Astrocyte (in vitro differentiated cells and primary cell): ENCODE results near the gene ASXL1. TPM values are rescaled to one million over a fixed set of nuclear protein-coding genes. Genes with fewer than 3 reads are reported as not detected.
A peak's percentile ranks its signal among the peaks of the same experiment; 100 is the strongest.

Experiments
- DNase-seq: peaks from one replicate; pipeline ENCODE4 v3.0.0-alpha.2; 2010; ENCODE audit warnings: low read depth
- FAIRE-seq: peaks from 2 replicates; lab custom pipeline; 2011; peaks lifted over from hg19 to GRCh38; lab: Jason Lieb, UNC
- H2AFZ ChIP-seq: 2 replicates; pipeline ENCODE4 v1.6.0; 2012; ENCODE audit warnings: low read depth, low read length, inconsistent platforms
- H3K27ac ChIP-seq: 2 replicates; pipeline ENCODE4 v1.5.1; 2011; ENCODE audit warnings: low read depth, low read length, inconsistent platforms
- H3K27me3 ChIP-seq: 2 replicates; pipeline ENCODE4 v1.6.0; 2011; ENCODE audit warnings: low read length, inconsistent platforms; ENCODE audit not compliant: insufficient read depth
- H3K36me3 ChIP-seq: 2 replicates; pipeline ENCODE4 v1.5.1; 2011; ENCODE audit warnings: low read length, inconsistent platforms; ENCODE audit not compliant: insufficient read depth
- H3K4me1 ChIP-seq: 2 replicates; pipeline ENCODE4 v1.5.1; 2011; ENCODE audit warnings: low read length, inconsistent platforms; ENCODE audit not compliant: insufficient read depth
- H3K4me2 ChIP-seq: 2 replicates; pipeline ENCODE4 v1.6.0; 2012; ENCODE audit warnings: low read length, inconsistent platforms
- H3K4me3 ChIP-seq: 2 replicates; pipeline ENCODE4 v1.5.1; 2011; ENCODE audit warnings: low read depth, mild to moderate bottlenecking, low read length, inconsistent platforms; ENCODE audit not compliant: insufficient read depth
- H3K79me2 ChIP-seq: 2 replicates; pipeline ENCODE4 v1.6.0; 2012; ENCODE audit warnings: mild to moderate bottlenecking, low read length, inconsistent platforms; ENCODE audit not compliant: insufficient read depth
- H3K9ac ChIP-seq: 2 replicates; pipeline ENCODE4 v1.6.0; 2012; ENCODE audit warnings: mild to moderate bottlenecking, low read length, inconsistent platforms
- H3K9me3 ChIP-seq: 2 replicates; pipeline ENCODE4 v1.5.1; 2012; ENCODE audit warnings: low read depth, mild to moderate bottlenecking, low read length, inconsistent platforms; ENCODE audit not compliant: insufficient read depth
- H4K20me1 ChIP-seq: 2 replicates; pipeline ENCODE4 v1.6.0; 2012; ENCODE audit warnings: low read length, inconsistent platforms; ENCODE audit not compliant: insufficient read depth
- H3K27ac Mint-ChIP-seq: one replicate; pipeline ENCODE4 v1.8.0; 2021; ENCODE audit warnings: mild to moderate bottlenecking, mixed read lengths; ENCODE audit not compliant: unreplicated experiment
- H3K27me3 Mint-ChIP-seq: one replicate; pipeline ENCODE4 v1.8.0; 2021; ENCODE audit warnings: low read depth, mixed read lengths; ENCODE audit not compliant: unreplicated experiment
- H3K36me3 Mint-ChIP-seq: one replicate; pipeline ENCODE4 v1.8.0; 2021; ENCODE audit warnings: low read depth, mixed read lengths; ENCODE audit not compliant: unreplicated experiment
- H3K4me1 Mint-ChIP-seq: one replicate; pipeline ENCODE4 v1.8.0; 2021; ENCODE audit warnings: low read depth, mixed read lengths; ENCODE audit not compliant: unreplicated experiment
- H3K4me3 Mint-ChIP-seq: one replicate; pipeline ENCODE4 v1.8.0; 2021; ENCODE audit warnings: mild to moderate bottlenecking, moderate library complexity, mixed read lengths; ENCODE audit not compliant: unreplicated experiment
- H3K9me3 Mint-ChIP-seq: one replicate; pipeline ENCODE4 v1.8.0; 2021; ENCODE audit warnings: mild to moderate bottlenecking, mixed read lengths; ENCODE audit not compliant: unreplicated experiment
- EZH2 ChIP-seq: IDR thresholded peaks from 2 replicates; pipeline ENCODE4 v1.6.1; 2012; ENCODE audit warnings: mild to moderate bottlenecking, low read length, inconsistent platforms; ENCODE audit not compliant: insufficient read depth
- total RNA-seq: library from RNA; stranded (reverse); gene quantifications from 2 replicates; pipeline ENCODE4 v1.2.1, GENCODE V29; 2021
- TF ChIP-seq, protein P1 (sequence below): IDR thresholded peaks from 2 replicates; pipeline ENCODE4 v1.5.1; 2011; ENCODE audit warnings: low read depth, mild to moderate bottlenecking, inconsistent platforms, low read length, moderate library complexity; ENCODE audit not compliant: insufficient read depth

ASXL1 gene
- total RNA-seq, 1 donor from 2014 or later, result 62.4 TPM

DNA sequence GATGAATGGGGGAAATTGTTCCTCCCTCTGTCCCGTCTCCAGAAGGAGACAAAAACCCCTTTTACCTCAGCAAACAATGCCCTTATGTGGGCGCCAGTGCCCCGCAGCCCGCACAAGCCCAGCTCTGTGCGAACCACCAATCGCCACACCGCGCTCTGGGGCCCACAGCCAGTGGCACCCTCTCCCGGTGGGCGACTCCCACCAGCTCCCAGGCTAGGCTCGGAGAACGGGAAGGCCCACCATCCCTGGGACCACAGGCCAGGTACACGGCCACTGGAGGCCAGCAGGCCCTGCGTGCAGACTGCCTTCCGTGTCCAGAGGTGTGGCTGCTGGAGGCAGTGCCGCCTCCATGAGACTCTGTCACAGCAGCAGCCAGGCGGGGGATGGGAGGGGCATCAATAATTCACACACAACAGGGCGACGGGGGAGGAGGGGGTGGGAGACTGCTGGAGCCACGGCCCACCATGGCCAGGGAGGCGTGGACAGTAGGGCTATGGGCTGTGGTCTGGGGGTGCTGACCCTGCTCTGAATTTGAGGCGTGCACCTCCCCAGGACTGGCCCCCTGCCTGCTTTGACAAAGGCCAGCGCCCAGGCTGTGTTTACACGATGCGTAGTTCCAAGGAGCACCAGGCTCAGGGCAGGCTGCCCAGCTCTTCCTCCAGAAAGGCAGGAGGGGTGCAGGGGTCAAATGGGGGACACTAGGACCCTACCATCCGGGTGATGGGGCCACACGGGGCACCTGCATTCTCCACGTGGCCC lies 105.7 kb downstream of the ASXL1 start:
- TF ChIP-seq, protein P1, sequence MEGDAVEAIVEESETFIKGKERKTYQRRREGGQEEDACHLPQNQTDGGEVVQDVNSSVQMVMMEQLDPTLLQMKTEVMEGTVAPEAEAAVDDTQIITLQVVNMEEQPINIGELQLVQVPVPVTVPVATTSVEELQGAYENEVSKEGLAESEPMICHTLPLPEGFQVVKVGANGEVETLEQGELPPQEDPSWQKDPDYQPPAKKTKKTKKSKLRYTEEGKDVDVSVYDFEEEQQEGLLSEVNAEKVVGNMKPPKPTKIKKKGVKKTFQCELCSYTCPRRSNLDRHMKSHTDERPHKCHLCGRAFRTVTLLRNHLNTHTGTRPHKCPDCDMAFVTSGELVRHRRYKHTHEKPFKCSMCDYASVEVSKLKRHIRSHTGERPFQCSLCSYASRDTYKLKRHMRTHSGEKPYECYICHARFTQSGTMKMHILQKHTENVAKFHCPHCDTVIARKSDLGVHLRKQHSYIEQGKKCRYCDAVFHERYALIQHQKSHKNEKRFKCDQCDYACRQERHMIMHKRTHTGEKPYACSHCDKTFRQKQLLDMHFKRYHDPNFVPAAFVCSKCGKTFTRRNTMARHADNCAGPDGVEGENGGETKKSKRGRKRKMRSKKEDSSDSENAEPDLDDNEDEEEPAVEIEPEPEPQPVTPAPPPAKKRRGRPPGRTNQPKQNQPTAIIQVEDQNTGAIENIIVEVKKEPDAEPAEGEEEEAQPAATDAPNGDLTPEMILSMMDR, result no peak
- TF ChIP-seq EZH2, result no peak
- no peak overlapping the region for H3K27ac Mint-ChIP-seq
- H3K4me1 ChIP-seq, result peaks cover 40% of the 10 kb centered on the region
- peak overlapping the region; percentile 41 for H3K9ac ChIP-seq
- H2AFZ ChIP-seq, result no peak overlapping the region
- no peak overlapping the region for H3K27ac ChIP-seq
- no peaks in the 10 kb centered on the region for H3K9me3 ChIP-seq
- no peaks in the 10 kb centered on the region for H3K27me3 Mint-ChIP-seq
- H3K36me3 Mint-ChIP-seq, result peaks cover 2% of the 10 kb centered on the region
- H3K9me3 Mint-ChIP-seq, result no peaks in the 10 kb centered on the region
- peaks cover 4% of the 10 kb centered on the region for H3K4me1 Mint-ChIP-seq
- DNase-seq, result no peak
- H3K4me3 ChIP-seq, result no peak overlapping the region
- peaks cover 93% of the 10 kb centered on the region for H3K79me2 ChIP-seq
- FAIRE-seq, result no peak
- H3K4me3 Mint-ChIP-seq, result no peak overlapping the region
- peaks cover 3% of the 10 kb centered on the region for H3K36me3 ChIP-seq
- H3K4me2 ChIP-seq, result peak overlapping the region; percentile 50
- H4K20me1 ChIP-seq, result peaks cover 60% of the 10 kb centered on the region
- H3K27me3 ChIP-seq, result no peaks in the 10 kb centered on the region

DNA sequence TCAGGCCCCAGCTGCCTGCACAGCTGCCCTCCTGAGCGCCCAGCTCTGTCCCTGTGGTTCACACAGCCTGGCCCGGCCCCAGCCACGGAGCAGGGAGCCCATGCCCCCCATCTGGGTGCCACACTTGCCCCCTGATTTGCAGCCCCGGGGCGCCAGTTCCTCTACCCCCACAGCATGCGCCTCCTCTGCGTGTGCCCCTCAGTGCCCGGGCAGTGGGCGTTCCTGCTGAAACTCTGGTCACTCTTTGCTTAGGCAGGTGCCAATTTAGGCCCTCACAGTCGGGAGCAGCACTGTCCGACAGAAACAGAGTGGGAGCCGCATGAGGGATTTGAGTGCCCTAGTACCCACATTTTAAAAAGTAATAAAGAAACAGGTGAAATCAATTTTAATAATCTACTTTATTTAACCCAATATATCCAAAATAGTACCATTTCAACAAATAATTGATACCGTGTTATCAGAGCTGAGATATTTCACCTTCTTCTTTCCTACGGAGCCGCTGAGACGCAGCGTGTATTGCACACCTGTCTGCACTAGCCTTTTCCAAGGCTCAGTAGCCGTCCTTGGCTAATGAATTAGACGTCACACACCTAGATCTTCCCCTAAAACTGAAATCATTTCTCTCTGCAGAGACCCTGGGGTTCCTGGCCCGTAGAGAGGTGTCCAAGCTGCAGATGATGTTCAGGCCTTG lies 106.4 kb downstream of the ASXL1 start:
- no peaks in the 10 kb centered on the region for H3K9me3 Mint-ChIP-seq
- H3K27me3 Mint-ChIP-seq, result no peaks in the 10 kb centered on the region
- Histone ChIP-seq H3K4me1 (peaks cover 46% of the 10 kb centered on the region), H3K79me2 (peaks cover 93% of the 10 kb centered on the region), H3K9ac (peak overlapping the region; percentile 63), H3K9me3 (no peaks in the 10 kb centered on the region), H3K27ac (peak overlapping the region; percentile 78), H4K20me1 (peaks cover 57% of the 10 kb centered on the region), H2AFZ (no peak overlapping the region), H3K4me3 (no peak overlapping the region), H3K4me2 (peak overlapping the region; percentile 63), H3K27me3 (no peaks in the 10 kb centered on the region), H3K36me3 (peaks cover 3% of the 10 kb centered on the region)
- H3K36me3 Mint-ChIP-seq, result peaks cover 2% of the 10 kb centered on the region
- no peak for FAIRE-seq
- H3K4me3 Mint-ChIP-seq, result no peak overlapping the region
- DNase-seq, result no peak
- TF ChIP-seq EZH2, result no peak
- TF ChIP-seq, protein P1, result no peak
- H3K4me1 Mint-ChIP-seq, result peaks cover 4% of the 10 kb centered on the region
- H3K27ac Mint-ChIP-seq, result no peak overlapping the region
